Liver (tissue), 3 donors: Measurements from ENCODE around the gene CCDC9B.

Experiments used
- EGR1 ChIP-seq, 2 donors: IDR thresholded peaks; 2 replicates each; pipeline ENCODE4 v1.6.1; 2016 to 2018; ENCODE audit warnings: antibody characterized with exemption in 2 of 2, low read depth in 2 of 2
- FOXA1 ChIP-seq: IDR thresholded peaks from 2 replicates; pipeline ENCODE4 v1.6.1; 2016; ENCODE audit warnings: antibody characterized with exemption
- GABPA ChIP-seq, 2 donors: IDR thresholded peaks in 1 of 2; conservative IDR thresholded peaks in 1 of 2; 2 replicates each; pipeline ENCODE4 v1.6.1; 2016; ENCODE audit warnings: antibody characterized with exemption in 2 of 2, mild to moderate bottlenecking in 1 of 2, moderate library complexity in 1 of 2
- HNF4A ChIP-seq, 2 donors: conservative IDR thresholded peaks; 2 replicates each; pipeline ENCODE4 v1.6.1; 2016; ENCODE audit warnings: antibody characterized with exemption in 2 of 2, mild to moderate bottlenecking in 2 of 2
- JUND ChIP-seq, 2 donors: IDR thresholded peaks; 2 replicates each; pipeline ENCODE4 v1.6.1; 2016; ENCODE audit warnings: antibody characterized with exemption in 2 of 2
- RAD21 ChIP-seq, 2 donors: IDR thresholded peaks; 2 replicates each; pipeline ENCODE4 v1.6.1; 2016; ENCODE audit warnings: antibody characterized with exemption in 2 of 2, mild to moderate bottlenecking in 2 of 2
- RXRA ChIP-seq, 2 donors: IDR thresholded peaks; 2 replicates each; pipeline ENCODE4 v1.6.1; 2017 to 2018; ENCODE audit warnings: antibody characterized with exemption in 2 of 2, mild to moderate bottlenecking in 1 of 2
- SP1 ChIP-seq: IDR thresholded peaks from 2 replicates; pipeline ENCODE4 v1.6.1; 2018; ENCODE audit warnings: antibody characterized with exemption, mild to moderate bottlenecking
- TAF1 ChIP-seq: conservative IDR thresholded peaks from 2 replicates; pipeline ENCODE4 v1.6.1; 2016; ENCODE audit warnings: antibody characterized with exemption, mild to moderate bottlenecking
- YY1 ChIP-seq: IDR thresholded peaks from 2 replicates; pipeline ENCODE4 v1.6.1; 2016; ENCODE audit warnings: antibody characterized with exemption, mild to moderate bottlenecking
- TF ChIP-seq, protein P1 (sequence below): fragments of 150-350 bp; IDR thresholded peaks from 2 replicates; pipeline ENCODE4 v1.5.1; 2017; ENCODE audit warnings: improper control_type of control experiment, low read depth, low read length; ENCODE audit not compliant: missing input control
- TF ChIP-seq, protein P2 (sequence below): IDR thresholded peaks from 2 replicates; pipeline ENCODE4 v1.6.1; 2016; ENCODE audit warnings: antibody characterized with exemption, mild to moderate bottlenecking
- TF ChIP-seq, protein P3 (sequence below): IDR thresholded peaks from 2 replicates; pipeline ENCODE4 v1.6.1; 2016; ENCODE audit warnings: antibody characterized with exemption
- TF ChIP-seq, protein P4 (sequence below): IDR thresholded peaks from 2 replicates; pipeline ENCODE4 v1.6.1; 2016; ENCODE audit warnings: antibody characterized with exemption
- donor health status: healthy.
- donor health status: healthy.

DNA sequence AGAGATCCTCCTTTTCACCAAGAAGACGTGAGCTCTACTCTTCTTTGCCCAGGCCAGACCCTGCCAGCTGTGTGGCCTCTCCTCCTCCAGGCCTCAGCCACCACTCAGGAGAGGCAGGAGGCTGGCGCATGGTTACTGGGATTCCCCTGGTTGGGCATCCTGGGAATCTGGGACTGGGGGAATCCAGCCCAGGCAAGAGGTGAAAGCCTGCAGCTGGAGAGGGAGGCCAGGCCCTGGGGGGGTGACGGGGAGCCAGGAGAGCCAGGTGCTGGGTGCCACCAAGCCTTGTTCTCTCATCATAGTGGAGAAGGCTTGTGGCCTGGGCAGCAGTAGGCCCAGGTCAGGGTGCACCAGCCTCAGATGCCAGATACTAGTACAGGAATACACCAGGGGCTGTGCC, 6.2 kb downstream of the CCDC9B start:
- TF ChIP-seq EGR1 (IDR thresholded peaks at IDR 0.05; ENCODE audit: low read depth in 2 of 2) (no peak), YY1 (no peak), SP1 (no peak), JUND (IDR thresholded peaks at IDR 0.05) (no peak), TAF1 (no peak), RXRA (IDR thresholded peaks at IDR 0.05) (no peak), RAD21 (IDR thresholded peaks at IDR 0.05) (no peak), GABPA (IDR thresholded peaks at IDR 0.05 in 1 of 2, conservative IDR thresholded peaks at IDR 0.05 in 1 of 2) (no peak), HNF4A (conservative IDR thresholded peaks at IDR 0.05) (no peak), FOXA1 (no peak)
- TF ChIP-seq, protein P1, sequence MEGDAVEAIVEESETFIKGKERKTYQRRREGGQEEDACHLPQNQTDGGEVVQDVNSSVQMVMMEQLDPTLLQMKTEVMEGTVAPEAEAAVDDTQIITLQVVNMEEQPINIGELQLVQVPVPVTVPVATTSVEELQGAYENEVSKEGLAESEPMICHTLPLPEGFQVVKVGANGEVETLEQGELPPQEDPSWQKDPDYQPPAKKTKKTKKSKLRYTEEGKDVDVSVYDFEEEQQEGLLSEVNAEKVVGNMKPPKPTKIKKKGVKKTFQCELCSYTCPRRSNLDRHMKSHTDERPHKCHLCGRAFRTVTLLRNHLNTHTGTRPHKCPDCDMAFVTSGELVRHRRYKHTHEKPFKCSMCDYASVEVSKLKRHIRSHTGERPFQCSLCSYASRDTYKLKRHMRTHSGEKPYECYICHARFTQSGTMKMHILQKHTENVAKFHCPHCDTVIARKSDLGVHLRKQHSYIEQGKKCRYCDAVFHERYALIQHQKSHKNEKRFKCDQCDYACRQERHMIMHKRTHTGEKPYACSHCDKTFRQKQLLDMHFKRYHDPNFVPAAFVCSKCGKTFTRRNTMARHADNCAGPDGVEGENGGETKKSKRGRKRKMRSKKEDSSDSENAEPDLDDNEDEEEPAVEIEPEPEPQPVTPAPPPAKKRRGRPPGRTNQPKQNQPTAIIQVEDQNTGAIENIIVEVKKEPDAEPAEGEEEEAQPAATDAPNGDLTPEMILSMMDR: no peak
- TF ChIP-seq, protein P2, sequence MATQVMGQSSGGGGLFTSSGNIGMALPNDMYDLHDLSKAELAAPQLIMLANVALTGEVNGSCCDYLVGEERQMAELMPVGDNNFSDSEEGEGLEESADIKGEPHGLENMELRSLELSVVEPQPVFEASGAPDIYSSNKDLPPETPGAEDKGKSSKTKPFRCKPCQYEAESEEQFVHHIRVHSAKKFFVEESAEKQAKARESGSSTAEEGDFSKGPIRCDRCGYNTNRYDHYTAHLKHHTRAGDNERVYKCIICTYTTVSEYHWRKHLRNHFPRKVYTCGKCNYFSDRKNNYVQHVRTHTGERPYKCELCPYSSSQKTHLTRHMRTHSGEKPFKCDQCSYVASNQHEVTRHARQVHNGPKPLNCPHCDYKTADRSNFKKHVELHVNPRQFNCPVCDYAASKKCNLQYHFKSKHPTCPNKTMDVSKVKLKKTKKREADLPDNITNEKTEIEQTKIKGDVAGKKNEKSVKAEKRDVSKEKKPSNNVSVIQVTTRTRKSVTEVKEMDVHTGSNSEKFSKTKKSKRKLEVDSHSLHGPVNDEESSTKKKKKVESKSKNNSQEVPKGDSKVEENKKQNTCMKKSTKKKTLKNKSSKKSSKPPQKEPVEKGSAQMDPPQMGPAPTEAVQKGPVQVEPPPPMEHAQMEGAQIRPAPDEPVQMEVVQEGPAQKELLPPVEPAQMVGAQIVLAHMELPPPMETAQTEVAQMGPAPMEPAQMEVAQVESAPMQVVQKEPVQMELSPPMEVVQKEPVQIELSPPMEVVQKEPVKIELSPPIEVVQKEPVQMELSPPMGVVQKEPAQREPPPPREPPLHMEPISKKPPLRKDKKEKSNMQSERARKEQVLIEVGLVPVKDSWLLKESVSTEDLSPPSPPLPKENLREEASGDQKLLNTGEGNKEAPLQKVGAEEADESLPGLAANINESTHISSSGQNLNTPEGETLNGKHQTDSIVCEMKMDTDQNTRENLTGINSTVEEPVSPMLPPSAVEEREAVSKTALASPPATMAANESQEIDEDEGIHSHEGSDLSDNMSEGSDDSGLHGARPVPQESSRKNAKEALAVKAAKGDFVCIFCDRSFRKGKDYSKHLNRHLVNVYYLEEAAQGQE: no peak
- TF ChIP-seq, protein P3, sequence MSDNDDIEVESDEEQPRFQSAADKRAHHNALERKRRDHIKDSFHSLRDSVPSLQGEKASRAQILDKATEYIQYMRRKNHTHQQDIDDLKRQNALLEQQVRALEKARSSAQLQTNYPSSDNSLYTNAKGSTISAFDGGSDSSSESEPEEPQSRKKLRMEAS: no peak
- TF ChIP-seq, protein P4, sequence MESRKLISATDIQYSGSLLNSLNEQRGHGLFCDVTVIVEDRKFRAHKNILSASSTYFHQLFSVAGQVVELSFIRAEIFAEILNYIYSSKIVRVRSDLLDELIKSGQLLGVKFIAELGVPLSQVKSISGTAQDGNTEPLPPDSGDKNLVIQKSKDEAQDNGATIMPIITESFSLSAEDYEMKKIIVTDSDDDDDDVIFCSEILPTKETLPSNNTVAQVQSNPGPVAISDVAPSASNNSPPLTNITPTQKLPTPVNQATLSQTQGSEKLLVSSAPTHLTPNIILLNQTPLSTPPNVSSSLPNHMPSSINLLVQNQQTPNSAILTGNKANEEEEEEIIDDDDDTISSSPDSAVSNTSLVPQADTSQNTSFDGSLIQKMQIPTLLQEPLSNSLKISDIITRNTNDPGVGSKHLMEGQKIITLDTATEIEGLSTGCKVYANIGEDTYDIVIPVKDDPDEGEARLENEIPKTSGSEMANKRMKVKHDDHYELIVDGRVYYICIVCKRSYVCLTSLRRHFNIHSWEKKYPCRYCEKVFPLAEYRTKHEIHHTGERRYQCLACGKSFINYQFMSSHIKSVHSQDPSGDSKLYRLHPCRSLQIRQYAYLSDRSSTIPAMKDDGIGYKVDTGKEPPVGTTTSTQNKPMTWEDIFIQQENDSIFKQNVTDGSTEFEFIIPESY: no peak
